Common myeloid progenitor, CD34-positive (primary cell): ENCODE data around the gene GPBAR1.

Experiments
- CTCF ChIA-PET: fragments of 350-600 bp; sonication (Branson Sonifier 250); formaldehyde crosslinking; loops from one replicate; lab custom pipeline; 2021; ENCODE audit warnings: antibody characterized with exemption; lab: Charles Lee
- POLR2A ChIA-PET: fragments of 350-600 bp; sonication (Branson Sonifier 250); formaldehyde crosslinking; loops from one replicate; lab custom pipeline; 2021; ENCODE audit warnings: antibody characterized with exemption; lab: Charles Lee
- DNase-seq, 3 donors: peaks; one replicate each; pipeline versions ENCODE4 v3.0.0 to v3.0.0-alpha.2; 2013
- H3K27ac ChIP-seq, 2 experiments: 1 replicate in 1 of 2; 2 replicates in 1 of 2; pipeline ENCODE4 v1.7.0; 2013; ENCODE audit warnings: inconsistent platforms in 2 of 2, low read length in 2 of 2, mild to moderate bottlenecking in 2 of 2, low read depth in 1 of 2, moderate library complexity in 1 of 2; ENCODE audit not compliant: severe bottlenecking in 2 of 2, insufficient read depth in 1 of 2, poor library complexity in 1 of 2
- H3K27me3 ChIP-seq, 5 experiments: replicated peaks in 2 of 5; 1 replicate in 3 of 5; 2 replicates in 2 of 5; pipeline versions ENCODE4 v1.6.1 to v1.7.0; 2013; ENCODE audit warnings: low read length in 4 of 5, mild to moderate bottlenecking in 2 of 5, moderate library complexity in 2 of 5, inconsistent platforms in 1 of 5; ENCODE audit not compliant: insufficient read depth in 5 of 5, control insufficient read depth in 4 of 5
- H3K36me3 ChIP-seq, 4 experiments: 1 replicate in 2 of 4; 2 replicates in 2 of 4; pipeline versions ENCODE4 v1.6.1 to v1.7.0; 2013; ENCODE audit warnings: low read length in 3 of 4, control low read depth in 1 of 4, mild to moderate bottlenecking in 1 of 4; ENCODE audit not compliant: control insufficient read depth in 4 of 4, insufficient read depth in 4 of 4
- H3K4me1 ChIP-seq, 4 experiments: 1 replicate in 3 of 4; 2 replicates in 1 of 4; pipeline versions ENCODE4 v1.6.1 to v1.7.1; 2013; ENCODE audit warnings: low read length in 3 of 4, mild to moderate bottlenecking in 3 of 4, control low read depth in 1 of 4, inconsistent platforms in 1 of 4, moderate library complexity in 1 of 4; ENCODE audit not compliant: control insufficient read depth in 4 of 4, insufficient read depth in 4 of 4; ENCODE audit errors: control extremely low read depth in 1 of 4
- H3K4me3 ChIP-seq, 7 experiments: 1 replicate in 4 of 7; 2 replicates in 3 of 7; pipeline versions ENCODE4 v1.5.1 to v1.7.0; 2013; ENCODE audit warnings: mild to moderate bottlenecking in 7 of 7, low read length in 6 of 7, moderate library complexity in 6 of 7, inconsistent platforms in 2 of 7, low read depth in 2 of 7, control low read depth in 1 of 7; ENCODE audit not compliant: insufficient read depth in 4 of 7, control insufficient read depth in 1 of 7; ENCODE audit errors: extremely low read depth in 1 of 7
- H3K9me3 ChIP-seq, 5 experiments: 1 replicate in 4 of 5; 2 replicates in 1 of 5; pipeline versions ENCODE4 v1.6.1 to v1.7.1; 2013; ENCODE audit warnings: low read length in 4 of 5, mild to moderate bottlenecking in 2 of 5, inconsistent platforms in 1 of 5, low read depth in 1 of 5, moderate library complexity in 1 of 5; ENCODE audit not compliant: control insufficient read depth in 4 of 5, insufficient read depth in 2 of 5; ENCODE audit errors: control extremely low read depth in 1 of 5
- WGBS: methylation state at CpG from one replicate; pipeline ENCODE4 v1.1.5; 2013; ENCODE audit not compliant: insufficient coverage; 5-methylcytosine and 5-hydroxymethylcytosine counted together

The GPBAR1 gene

GRCh38 chr2:218218268-218219185, 42.3 kb upstream of the GPBAR1 start:
- POLR2A ChIA-PET: interaction anchor here (0.6 to 1.9 kb wide), 3 partner anchors 12 to 1734 kb away, joined by 3 to 8 read pairs (median 3); no protein-coding TSS in a partner anchor
- peak; percentile 50 to 86 (median 78) for DNase-seq
- CTCF ChIA-PET: interaction anchor here (0.6 to 6.4 kb wide), 7 partner anchors 9 to 41 kb away, joined by 3 to 59 read pairs (median 3); no protein-coding TSS in a partner anchor
- Histone ChIP-seq H3K27ac (peak overlapping the region; percentile 94 to 96), H3K9me3 (no peaks in the 10 kb centered on the region), H3K4me3 (peak overlapping the region in 6 of 7 experiments; percentile 91 to 99 (median 96)), H3K27me3 (no peaks in the 10 kb centered on the region), H3K36me3 (peaks cover 0 to 18% (median 2%) of the 10 kb centered on the region in 4 experiments), H3K4me1 (peaks cover 41 to 65% (median 54%) of the 10 kb centered on the region in 4 experiments)
- WGBS: 0% methylated on average over 2 of the region's 4 CpGs

DNA sequence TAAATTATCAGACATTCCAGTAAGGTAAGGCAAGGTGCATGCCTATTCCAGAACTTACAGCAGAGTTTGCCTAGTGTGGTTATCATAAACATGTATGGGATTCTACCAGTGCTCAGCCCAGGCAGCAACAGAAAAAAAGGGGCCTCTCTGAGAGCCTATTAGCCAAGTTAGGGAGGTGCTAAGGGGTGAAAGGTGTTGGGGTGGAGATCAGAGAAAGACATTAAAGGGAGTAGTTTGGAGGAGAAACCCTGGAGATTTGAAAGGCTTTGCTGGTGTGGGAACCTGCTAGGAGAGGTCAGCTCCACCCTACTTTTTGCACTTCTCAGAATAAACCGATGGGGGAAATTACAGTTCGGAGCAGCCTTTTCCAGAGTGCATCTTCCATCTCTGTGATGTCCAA, 40.9 kb upstream of the GPBAR1 start:
- 11% methylated on average over 1 of the region's 2 CpGs for WGBS
- Histone ChIP-seq H3K27ac (peak overlapping the region; percentile 51 to 96), H3K27me3 (no peaks in the 10 kb centered on the region), H3K4me3 (peak overlapping the region in 6 of 7 experiments; percentile 25 to 99 (median 96)), H3K4me1 (peaks cover 45 to 70% (median 54%) of the 10 kb centered on the region in 4 experiments), H3K9me3 (no peaks in the 10 kb centered on the region), H3K36me3 (peaks cover 2 to 30% (median 9%) of the 10 kb centered on the region in 4 experiments)
- ChIA-PET POLR2A (interaction anchor here (1.9 kb wide), 1 partner anchor 11 kb away, joined by 8 read pairs; no protein-coding TSS in a partner anchor), CTCF (interaction anchor here (1.2 to 6.4 kb wide), 6 partner anchors 12 to 37 kb away, joined by 3 to 59 read pairs (median 4); no protein-coding TSS in a partner anchor)
- DNase-seq: no peak

GRCh38 chr2:218221000-218221399, 39.8 kb upstream of the GPBAR1 start:
- peak overlapping the region in 4 of 7 experiments; percentile 15 to 97 (median 59) for H3K4me3 ChIP-seq
- ChIA-PET POLR2A (no interaction called here), CTCF (interaction anchor here (1.0 to 6.4 kb wide), 7 partner anchors 11 to 36 kb away, joined by 3 to 59 read pairs (median 4); no protein-coding TSS in a partner anchor)
- H3K4me1 ChIP-seq: peaks cover 45 to 69% (median 54%) of the 10 kb centered on the region in 4 experiments
- peak overlapping the region in 1 of 2 experiments; percentile 96 for H3K27ac ChIP-seq
- no peaks in the 10 kb centered on the region for H3K9me3 ChIP-seq
- 29% methylated on average over 3 of the region's 5 CpGs for WGBS
- peaks cover 4 to 41% (median 17%) of the 10 kb centered on the region in 4 experiments for H3K36me3 ChIP-seq
- peak in 2 of 3 donors; percentile 67 to 72 for DNase-seq
- H3K27me3 ChIP-seq: no peaks in the 10 kb centered on the region

- Histone ChIP-seq H3K36me3 (peaks cover 4 to 50% (median 26%) of the 10 kb centered on the region in 4 experiments), H3K4me1 (peaks cover 43 to 59% (median 52%) of the 10 kb centered on the region in 4 experiments), H3K4me3 (no peak overlapping the region), H3K27me3 (no peaks in the 10 kb centered on the region), H3K9me3 (no peaks in the 10 kb centered on the region), H3K27ac (peak overlapping the region; percentile 20 to 38)
- 96% methylated on average over 3 of the region's 5 CpGs for WGBS
- POLR2A ChIA-PET: no interaction called here
- CTCF ChIA-PET: interaction anchor here (6.4 kb wide), 1 partner anchor 9 kb away, joined by 59 read pairs; no protein-coding TSS in a partner anchor
- DNase-seq: no peak
Observed at GRCh38 chr2:218223046-218223445, 37.8 kb upstream of the GPBAR1 start.

GRCh38 chr2:218224186-218224585, 36.6 kb upstream of the GPBAR1 start:
- H3K4me1 ChIP-seq: peaks cover 46 to 57% (median 51%) of the 10 kb centered on the region in 4 experiments
- 100% methylated on average over 1 of the region's 1 CpG for WGBS
- peaks cover 4 to 57% (median 31%) of the 10 kb centered on the region in 4 experiments for H3K36me3 ChIP-seq
- ChIA-PET CTCF (interaction anchor here (0.9 kb wide), 1 partner anchor 181 kb away, joined by 3 read pairs; no protein-coding TSS in a partner anchor), POLR2A (no interaction called here)
- H3K4me3 ChIP-seq: no peak overlapping the region
- H3K9me3 ChIP-seq: no peaks in the 10 kb centered on the region
- no peaks in the 10 kb centered on the region for H3K27me3 ChIP-seq
- no peak overlapping the region for H3K27ac ChIP-seq
- no peak for DNase-seq

GRCh38 chr2:218226903-218227302, 33.9 kb upstream of the GPBAR1 start:
- peaks cover 12 to 61% (median 44%) of the 10 kb centered on the region in 4 experiments for H3K36me3 ChIP-seq
- CTCF ChIA-PET: interaction anchor here (0.7 to 1.8 kb wide), 3 partner anchors 22 to 42 kb away, joined by 3 to 4 read pairs (median 4); no protein-coding TSS in a partner anchor
- H3K4me1 ChIP-seq: peaks cover 41 to 52% (median 41%) of the 10 kb centered on the region in 4 experiments
- POLR2A ChIA-PET: interaction anchor here (0.6 kb wide), 2 partner anchors 11 to 1387 kb away, joined by 3 read pairs; no protein-coding TSS in a partner anchor
- H3K27me3 ChIP-seq: no peaks in the 10 kb centered on the region
- no peak for DNase-seq
- H3K4me3 ChIP-seq: no peak overlapping the region
- peak overlapping the region in 1 of 2 experiments; percentile 50 for H3K27ac ChIP-seq
- 86% methylated on average over 1 of the region's 3 CpGs for WGBS
- H3K9me3 ChIP-seq: no peaks in the 10 kb centered on the region
